ENCODE results near the gene VSTM5.

Gene VSTM5

DNA sequence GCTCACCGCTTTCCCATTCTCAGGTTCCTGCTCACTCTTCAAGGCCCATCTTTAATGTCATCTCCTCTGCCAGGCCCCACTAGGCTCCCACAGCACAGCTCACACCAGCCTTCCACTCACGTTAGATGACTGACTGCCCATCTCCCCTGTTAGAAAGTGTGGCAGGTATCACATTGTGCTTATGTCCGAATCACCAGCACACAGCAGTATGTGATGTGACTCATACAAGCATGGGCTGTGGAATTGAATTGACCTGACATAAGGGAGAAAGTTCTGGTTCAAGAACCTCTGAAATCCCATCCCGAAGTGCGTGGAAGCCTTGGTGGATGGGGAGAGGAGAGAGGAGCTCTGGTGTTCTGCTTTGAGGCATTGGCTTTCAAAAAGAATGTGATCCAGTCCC is 6.5 kb downstream of the VSTM5 start:
- 94 to 97% methylated on average over 5 of the region's 5 CpGs for WGBS, 2 experiments
- Histone ChIP-seq H3K27ac (ENCODE audit: insufficient read depth, low read depth, low read length, poor library complexity, severe bottlenecking) (no peak overlapping the region), H3K27me3 (ENCODE audit: control insufficient read depth, insufficient read depth, low read length, poor library complexity, severe bottlenecking) (no peaks in the 10 kb centered on the region)

DNA sequence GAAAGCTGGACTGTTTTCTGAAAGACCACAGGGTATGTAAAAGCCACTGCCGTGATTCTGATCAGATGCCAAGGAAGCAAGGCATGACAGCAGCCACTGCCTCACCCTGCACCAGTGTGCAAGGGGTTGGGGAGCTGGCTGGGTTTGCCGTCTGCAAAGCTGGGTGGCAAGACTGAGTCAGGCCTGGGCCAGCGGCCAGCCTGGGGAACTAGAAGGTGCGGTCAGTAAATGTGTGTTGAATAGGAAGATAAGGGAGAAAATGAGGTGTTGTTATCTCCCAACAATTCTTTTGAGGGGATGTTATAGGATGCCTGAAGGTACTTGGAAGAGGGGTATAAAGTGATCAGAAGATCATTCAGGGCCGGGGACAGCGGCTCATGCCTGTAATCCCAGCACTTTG is 8.0 kb downstream of the VSTM5 start:
- Histone ChIP-seq H3K9me3 (ENCODE audit: control insufficient read depth, low read length) (no peaks in the 10 kb centered on the region), H3K27ac (ENCODE audit: insufficient read depth, low read depth, low read length, poor library complexity, severe bottlenecking) (no peak overlapping the region), H3K27me3 (ENCODE audit: control insufficient read depth, insufficient read depth, low read length, poor library complexity, severe bottlenecking) (no peaks in the 10 kb centered on the region), H3K4me3 (ENCODE audit: insufficient read depth, low read depth, low read length) (no peak overlapping the region), H3K36me3 (ENCODE audit: control insufficient read depth, insufficient read depth, low read length) (no peaks in the 10 kb centered on the region), H3K4me1 (ENCODE audit: control insufficient read depth, insufficient read depth, low read length) (no peaks in the 10 kb centered on the region)
- WGBS, 2 experiments = 77 to 79% methylated on average over 6 of the region's 6 CpGs

More for the DNA sequence above, 6.5 kb downstream of the VSTM5 start:
- H3K4me1 ChIP-seq (ENCODE audit: control insufficient read depth, insufficient read depth, low read length) = no peaks in the 10 kb centered on the region
- H3K9me3 ChIP-seq (ENCODE audit: control insufficient read depth, low read length) = no peaks in the 10 kb centered on the region
- no peaks in the 10 kb centered on the region for H3K36me3 ChIP-seq (ENCODE audit: control insufficient read depth, insufficient read depth, low read length)
- no peak overlapping the region for H3K4me3 ChIP-seq (ENCODE audit: insufficient read depth, low read depth, low read length)

DNA sequence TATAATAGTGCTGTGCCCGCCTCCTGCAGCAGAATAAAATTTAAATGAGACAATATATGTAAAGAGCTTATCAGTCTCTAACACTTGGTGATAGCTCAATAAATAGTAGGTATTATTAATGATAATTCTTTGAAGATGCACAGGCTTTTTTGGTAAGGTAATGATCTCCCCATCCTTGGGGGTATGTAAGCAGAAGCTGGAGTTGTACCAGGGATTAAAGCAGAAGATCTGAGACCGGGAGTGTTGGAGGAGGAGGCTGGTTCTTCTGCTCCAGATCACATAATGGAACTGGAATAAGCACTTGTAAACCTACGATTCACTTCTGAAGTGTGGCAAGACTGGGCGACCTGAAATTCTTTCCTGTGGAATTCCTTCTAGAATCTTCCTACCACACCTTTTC is 8.4 kb downstream of the VSTM5 start:
- Histone ChIP-seq H3K36me3 (ENCODE audit: control insufficient read depth, insufficient read depth, low read length) (no peaks in the 10 kb centered on the region), H3K27ac (ENCODE audit: insufficient read depth, low read depth, low read length, poor library complexity, severe bottlenecking) (no peak overlapping the region), H3K4me1 (ENCODE audit: control insufficient read depth, insufficient read depth, low read length) (no peaks in the 10 kb centered on the region), H3K4me3 (ENCODE audit: insufficient read depth, low read depth, low read length) (no peak overlapping the region), H3K27me3 (ENCODE audit: control insufficient read depth, insufficient read depth, low read length, poor library complexity, severe bottlenecking) (no peaks in the 10 kb centered on the region), H3K9me3 (ENCODE audit: control insufficient read depth, low read length) (no peaks in the 10 kb centered on the region)
- WGBS, 2 experiments = 94% methylated on average over 3 to 4 of the region's 4 CpGs

DNA sequence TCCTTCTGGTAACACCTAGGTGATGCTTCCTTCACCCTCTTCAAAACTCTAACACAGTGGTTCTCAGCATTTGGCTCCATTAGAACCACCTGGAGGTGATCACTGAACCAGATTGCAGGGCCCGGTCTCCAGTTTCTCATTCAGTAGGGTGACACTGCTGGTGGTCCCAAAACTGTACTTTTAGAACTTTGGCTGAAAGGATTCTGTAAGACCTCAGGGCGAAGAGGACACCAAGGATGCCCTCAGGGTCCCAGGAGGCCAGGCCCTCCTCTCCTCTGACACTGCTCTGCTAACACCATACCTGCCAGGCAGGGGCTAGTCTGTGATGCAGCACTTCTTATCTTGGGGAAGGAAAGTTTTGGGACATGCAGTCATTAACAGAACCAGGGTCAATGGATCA is 9.0 kb downstream of the VSTM5 start:
- Histone ChIP-seq H3K27me3 (ENCODE audit: control insufficient read depth, insufficient read depth, low read length, poor library complexity, severe bottlenecking) (no peaks in the 10 kb centered on the region), H3K4me1 (ENCODE audit: control insufficient read depth, insufficient read depth, low read length) (no peaks in the 10 kb centered on the region), H3K27ac (ENCODE audit: insufficient read depth, low read depth, low read length, poor library complexity, severe bottlenecking) (no peak overlapping the region), H3K9me3 (ENCODE audit: control insufficient read depth, low read length) (no peaks in the 10 kb centered on the region), H3K4me3 (ENCODE audit: insufficient read depth, low read depth, low read length) (no peak overlapping the region), H3K36me3 (ENCODE audit: control insufficient read depth, insufficient read depth, low read length) (no peaks in the 10 kb centered on the region)
- 92% methylated on average over 2 of the region's 2 CpGs for WGBS, 2 experiments

DNA sequence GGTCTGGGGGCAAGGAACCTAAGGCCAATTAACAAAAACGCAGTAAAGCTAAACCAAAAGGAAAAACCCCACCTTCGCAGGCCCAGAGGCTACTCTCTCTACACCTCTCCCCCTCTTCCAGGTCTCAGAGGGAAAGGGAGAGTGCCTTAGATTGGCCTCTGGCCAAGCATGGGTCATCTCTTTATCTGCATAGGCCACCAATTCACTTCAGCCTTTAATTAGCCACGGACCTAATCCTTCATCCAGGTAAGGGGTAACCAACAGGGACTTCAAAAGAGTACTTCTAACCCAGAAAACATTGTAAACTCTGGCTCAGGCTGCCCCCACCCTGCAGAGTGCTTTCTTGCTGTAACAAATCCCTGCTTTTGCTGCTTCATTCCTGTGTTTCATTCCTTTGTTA is 9.4 kb downstream of the VSTM5 start:
- 73% methylated on average over 3 of the region's 3 CpGs for WGBS, 2 experiments
- no peaks in the 10 kb centered on the region for H3K4me1 ChIP-seq (ENCODE audit: control insufficient read depth, insufficient read depth, low read length)
- no peaks in the 10 kb centered on the region for H3K9me3 ChIP-seq (ENCODE audit: control insufficient read depth, low read length)
- H3K4me3 ChIP-seq (ENCODE audit: insufficient read depth, low read depth, low read length) = no peak overlapping the region
- no peaks in the 10 kb centered on the region for H3K36me3 ChIP-seq (ENCODE audit: control insufficient read depth, insufficient read depth, low read length)
- H3K27ac ChIP-seq (ENCODE audit: insufficient read depth, low read depth, low read length, poor library complexity, severe bottlenecking) = no peak overlapping the region
- H3K27me3 ChIP-seq (ENCODE audit: control insufficient read depth, insufficient read depth, low read length, poor library complexity, severe bottlenecking) = no peaks in the 10 kb centered on the region

DNA sequence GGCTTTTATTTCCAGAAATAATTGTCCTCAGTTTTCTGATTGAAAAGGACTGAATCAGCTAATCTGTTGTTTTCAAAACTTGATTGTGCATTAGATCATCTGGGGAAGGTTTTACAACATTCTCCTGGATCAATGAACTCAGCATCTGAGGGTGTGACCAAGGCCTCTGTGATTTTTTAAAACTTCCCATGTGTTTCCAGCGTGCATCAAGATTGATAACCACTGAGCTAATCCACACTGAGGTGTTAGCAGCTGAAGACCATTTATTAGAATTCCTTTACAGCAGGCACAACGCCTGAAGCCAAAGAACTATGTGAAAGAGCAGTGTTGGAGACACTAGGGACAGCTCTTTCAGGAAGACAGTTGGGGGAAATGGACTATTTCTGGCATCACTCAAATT is 10.2 kb downstream of the VSTM5 start:
- H3K4me1 ChIP-seq (ENCODE audit: control insufficient read depth, insufficient read depth, low read length) = no peaks in the 10 kb centered on the region
- H3K27me3 ChIP-seq (ENCODE audit: control insufficient read depth, insufficient read depth, low read length, poor library complexity, severe bottlenecking) = no peaks in the 10 kb centered on the region
- 88 to 96% methylated on average over 2 of the region's 2 CpGs for WGBS, 2 experiments
- H3K9me3 ChIP-seq (ENCODE audit: control insufficient read depth, low read length) = no peaks in the 10 kb centered on the region
- H3K4me3 ChIP-seq (ENCODE audit: insufficient read depth, low read depth, low read length) = no peak overlapping the region
- H3K27ac ChIP-seq (ENCODE audit: insufficient read depth, low read depth, low read length, poor library complexity, severe bottlenecking) = no peak overlapping the region
- no peaks in the 10 kb centered on the region for H3K36me3 ChIP-seq (ENCODE audit: control insufficient read depth, insufficient read depth, low read length)

DNA sequence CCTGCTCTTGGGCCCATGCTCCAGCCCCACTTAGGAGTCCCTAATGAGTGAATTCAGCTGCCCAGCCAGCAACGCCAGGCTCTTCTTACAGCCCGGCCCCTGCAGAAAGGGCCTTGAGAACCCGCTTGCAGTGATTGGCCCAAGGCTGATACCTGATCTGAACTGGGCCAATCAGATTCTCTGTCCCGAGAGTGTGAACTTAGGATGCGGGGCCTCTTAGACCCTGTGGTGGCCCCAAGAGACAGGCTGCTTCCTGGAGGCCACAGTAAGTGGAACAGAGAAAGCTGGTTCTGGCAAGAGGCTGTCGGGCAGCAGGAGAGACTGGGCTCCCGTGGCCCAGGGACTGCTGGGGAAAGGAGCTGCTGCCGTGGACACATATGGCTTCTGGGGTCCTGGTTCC is 11.5 kb downstream of the VSTM5 start:
- H3K27ac ChIP-seq (ENCODE audit: insufficient read depth, low read depth, low read length, poor library complexity, severe bottlenecking) = no peak overlapping the region
- no peak overlapping the region for H3K4me3 ChIP-seq (ENCODE audit: insufficient read depth, low read depth, low read length)
- H3K27me3 ChIP-seq (ENCODE audit: control insufficient read depth, insufficient read depth, low read length, poor library complexity, severe bottlenecking) = no peaks in the 10 kb centered on the region
- no peaks in the 10 kb centered on the region for H3K36me3 ChIP-seq (ENCODE audit: control insufficient read depth, insufficient read depth, low read length)
- 88% methylated on average over 8 of the region's 8 CpGs for WGBS, 2 experiments
- H3K9me3 ChIP-seq (ENCODE audit: control insufficient read depth, low read length) = no peaks in the 10 kb centered on the region
- no peaks in the 10 kb centered on the region for H3K4me1 ChIP-seq (ENCODE audit: control insufficient read depth, insufficient read depth, low read length)

DNA sequence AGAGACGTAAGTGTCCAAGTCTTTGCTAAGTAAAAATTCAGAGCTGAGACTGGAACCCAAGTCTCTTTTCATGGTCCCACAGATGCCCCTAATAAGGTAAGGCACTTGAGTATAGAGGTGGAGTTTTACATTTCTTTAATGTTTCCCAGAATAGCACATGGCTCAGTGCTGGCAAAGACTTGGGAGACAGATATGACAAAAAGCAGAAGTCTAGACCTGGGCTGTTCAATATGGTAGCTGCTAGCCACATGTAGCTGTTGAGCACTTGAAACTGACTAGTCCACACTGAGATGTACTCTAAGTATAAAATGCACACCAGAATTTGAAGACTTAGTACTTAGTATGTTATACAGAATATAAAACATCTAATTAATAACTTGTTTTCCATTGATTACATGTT is 17.6 kb downstream of the VSTM5 start:
- H3K27ac ChIP-seq (ENCODE audit: insufficient read depth, low read depth, low read length, poor library complexity, severe bottlenecking) = no peak overlapping the region
- no peaks in the 10 kb centered on the region for H3K9me3 ChIP-seq (ENCODE audit: control insufficient read depth, low read length)
- no peaks in the 10 kb centered on the region for H3K27me3 ChIP-seq (ENCODE audit: control insufficient read depth, insufficient read depth, low read length, poor library complexity, severe bottlenecking)
- H3K4me1 ChIP-seq (ENCODE audit: control insufficient read depth, insufficient read depth, low read length) = no peaks in the 10 kb centered on the region
- no peaks in the 10 kb centered on the region for H3K36me3 ChIP-seq (ENCODE audit: control insufficient read depth, insufficient read depth, low read length)
- WGBS, 2 experiments = 90 to 96% methylated on average over 1 of the region's 1 CpG
- no peak overlapping the region for H3K4me3 ChIP-seq (ENCODE audit: insufficient read depth, low read depth, low read length)

DNA sequence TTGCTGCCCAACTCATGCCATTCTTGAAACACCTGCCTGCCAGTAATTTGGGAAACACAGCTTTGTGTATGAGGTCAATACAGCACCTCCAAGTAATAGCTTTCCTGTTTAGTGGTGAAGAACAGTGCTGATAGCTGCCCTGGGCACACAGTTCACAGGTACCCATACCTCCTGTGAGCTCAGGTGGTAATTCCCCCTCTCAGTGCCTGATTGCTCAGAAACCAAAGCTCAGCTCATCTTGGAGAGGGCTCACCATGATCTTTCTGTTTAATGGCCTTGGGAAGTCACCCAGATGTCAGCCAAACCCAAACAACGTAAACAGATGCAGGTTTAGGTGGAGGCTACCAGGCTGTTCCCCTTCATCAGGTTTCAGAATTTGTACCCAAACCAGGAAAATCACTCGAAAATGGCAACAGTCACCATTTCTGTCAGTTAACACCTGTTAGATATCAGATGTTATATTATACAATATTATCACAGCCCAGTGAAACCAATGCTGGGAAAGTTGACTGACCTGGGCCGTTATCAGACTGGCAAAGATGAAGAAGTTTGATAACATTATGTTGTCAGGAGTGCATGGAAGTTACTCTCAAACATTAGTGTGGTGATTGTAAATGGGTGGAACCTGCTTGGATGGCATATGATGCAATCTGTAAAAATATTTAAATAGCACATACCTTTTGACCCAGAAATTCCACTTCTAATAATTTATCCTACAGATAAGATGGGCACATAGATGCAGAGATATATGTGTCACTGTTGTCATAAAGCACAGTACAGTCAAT is 18.9 kb downstream of the VSTM5 start:
- Histone ChIP-seq H3K4me3 (ENCODE audit: insufficient read depth, low read depth, low read length) (no peak overlapping the region), H3K4me1 (ENCODE audit: control insufficient read depth, insufficient read depth, low read length) (no peaks in the 10 kb centered on the region), H3K9me3 (ENCODE audit: control insufficient read depth, low read length) (no peaks in the 10 kb centered on the region), H3K27me3 (ENCODE audit: control insufficient read depth, insufficient read depth, low read length, poor library complexity, severe bottlenecking) (no peaks in the 10 kb centered on the region), H3K27ac (ENCODE audit: insufficient read depth, low read depth, low read length, poor library complexity, severe bottlenecking) (no peak overlapping the region), H3K36me3 (ENCODE audit: control insufficient read depth, insufficient read depth, low read length) (no peaks in the 10 kb centered on the region)
- 86 to 87% methylated on average over 2 to 3 of the region's 3 CpGs for WGBS, 2 experiments

DNA sequence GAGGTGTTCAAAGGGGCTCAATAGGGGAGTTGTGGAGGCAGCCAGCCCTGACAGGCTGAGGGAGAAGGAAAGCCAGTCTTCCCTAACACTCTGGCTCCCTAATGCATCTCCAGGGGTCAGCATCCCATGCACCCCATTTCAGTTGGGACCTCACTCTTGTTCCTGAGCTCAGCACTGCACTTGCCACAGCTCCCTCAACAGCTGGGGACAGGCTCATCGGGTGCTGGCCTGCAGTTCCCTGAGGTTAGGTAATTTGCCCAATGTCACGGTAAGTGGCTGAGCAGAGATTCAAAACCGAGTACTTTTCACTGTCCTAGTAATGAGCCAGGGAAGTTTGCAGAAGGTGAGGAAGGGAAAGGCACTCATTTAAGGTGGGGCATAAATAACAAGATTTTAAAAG is 20.8 kb downstream of the VSTM5 start:
- no peaks in the 10 kb centered on the region for H3K9me3 ChIP-seq (ENCODE audit: control insufficient read depth, low read length)
- 86 to 89% methylated on average over 3 of the region's 3 CpGs for WGBS, 2 experiments
- no peaks in the 10 kb centered on the region for H3K36me3 ChIP-seq (ENCODE audit: control insufficient read depth, insufficient read depth, low read length)
- no peaks in the 10 kb centered on the region for H3K27me3 ChIP-seq (ENCODE audit: control insufficient read depth, insufficient read depth, low read length, poor library complexity, severe bottlenecking)
- H3K4me1 ChIP-seq (ENCODE audit: control insufficient read depth, insufficient read depth, low read length) = no peaks in the 10 kb centered on the region
- no peak overlapping the region for H3K4me3 ChIP-seq (ENCODE audit: insufficient read depth, low read depth, low read length)
- no peak overlapping the region for H3K27ac ChIP-seq (ENCODE audit: insufficient read depth, low read depth, low read length, poor library complexity, severe bottlenecking)

DNA sequence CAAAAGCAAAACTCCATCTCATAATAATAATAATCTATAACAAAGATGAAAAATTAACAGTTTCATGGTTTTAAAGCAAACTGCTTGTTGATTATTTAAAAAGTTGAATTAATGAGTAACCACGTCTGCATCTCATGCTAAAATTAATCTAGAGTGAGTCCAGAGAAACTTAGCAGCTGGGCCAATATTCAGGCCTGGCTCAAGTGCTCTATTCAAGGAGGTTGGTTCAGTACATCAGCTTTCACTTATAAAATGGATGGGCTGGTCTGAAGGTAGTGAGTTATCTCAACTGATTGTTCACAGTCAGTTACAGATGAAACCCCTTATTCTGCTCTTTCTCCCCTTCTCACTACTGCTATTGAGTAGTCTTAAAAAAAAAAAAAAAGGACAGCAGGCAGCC is 23.1 kb downstream of the VSTM5 start:
- Histone ChIP-seq H3K36me3 (ENCODE audit: control insufficient read depth, insufficient read depth, low read length) (no peaks in the 10 kb centered on the region), H3K9me3 (ENCODE audit: control insufficient read depth, low read length) (no peaks in the 10 kb centered on the region), H3K4me3 (ENCODE audit: insufficient read depth, low read depth, low read length) (no peak overlapping the region), H3K27ac (ENCODE audit: insufficient read depth, low read depth, low read length, poor library complexity, severe bottlenecking) (no peak overlapping the region), H3K4me1 (ENCODE audit: control insufficient read depth, insufficient read depth, low read length) (no peaks in the 10 kb centered on the region), H3K27me3 (ENCODE audit: control insufficient read depth, insufficient read depth, low read length, poor library complexity, severe bottlenecking) (no peaks in the 10 kb centered on the region)
- WGBS, 2 experiments = 94 to 100% methylated on average over 1 of the region's 1 CpG

All from ectodermal cell (in vitro differentiated cells).